Prostate gland (tissue), 2 donors: ENCODE results near the gene NXPE3. TPM values are rescaled to one million over a fixed set of nuclear protein-coding genes. Genes with fewer than 3 reads are reported as not detected.

Source experiments
- DNase-seq: peaks from one replicate; pipeline ENCODE4 v3.0.0-alpha.2; 2019; ENCODE audit warnings: low spot score
- H3K27ac ChIP-seq, 2 donors: fragments of 200-600 bp; sonication (generic); 2 replicates each; pipeline ENCODE4 v1.5.1; 2017 to 2019
- H3K27me3 ChIP-seq: fragments of 200-600 bp; sonication (generic); replicated peaks from 2 replicates; pipeline ENCODE4 v1.5.1; 2019; ENCODE audit not compliant: insufficient read depth
- H3K36me3 ChIP-seq, 2 donors: fragments of 200-600 bp; sonication (generic); 1 replicate in 1 of 2; 2 replicates in 1 of 2; pipeline versions ENCODE4 v1.5.1 to v1.8.1; 2017 to 2019
- H3K4me1 ChIP-seq: fragments of 200-600 bp; sonication (generic); replicated peaks from 2 replicates; pipeline ENCODE4 v1.5.1; 2019
- H3K4me3 ChIP-seq, 2 donors: fragments of 200-600 bp; sonication (generic); 2 replicates each; pipeline ENCODE4 v1.5.1; 2017 to 2019
- H3K9me3 ChIP-seq: fragments of 200-600 bp; sonication (generic); 2 replicates; pipeline ENCODE4 v1.5.1; 2017
- CTCF ChIP-seq, 4 experiments: fragments of 200-600 bp in 2 of 4; fragments of 450-650 bp in 2 of 4; sonication (generic) in 2 of 4; IDR thresholded peaks; 1 replicate in 3 of 4; 2 replicates in 1 of 4; pipeline ENCODE4 v1.5.1; 2016 to 2019; ENCODE audit warnings: antibody characterized with exemption in 4 of 4, mild to moderate bottlenecking in 2 of 4, moderate library complexity in 2 of 4
- POLR2A ChIP-seq: fragments of 450-650 bp; IDR thresholded peaks from one replicate; pipeline ENCODE4 v1.6.1; 2016; ENCODE audit warnings: antibody characterized with exemption, mild to moderate bottlenecking
- POLR2AphosphoS5 ChIP-seq: sonication (generic); formaldehyde crosslinking; IDR thresholded peaks from one replicate; pipeline ENCODE4 v1.6.1; 2017; ENCODE audit warnings: antibody characterized with exemption
- WGBS: methylation state at CpG from one replicate; pipeline ENCODE4 v1.1.5; 2018; 5-methylcytosine and 5-hydroxymethylcytosine counted together
- intact Hi-C: fragments of 100-400 bp; cut with DNase I; formaldehyde crosslinking; loops from one replicate; pipeline ENCODE4 v1.14.2; 2022
- total RNA-seq, 2 donors: library from RNA; depleted of rRNA; stranded (reverse); fragments of >200 nt; gene quantifications; one replicate each; pipeline ENCODE4 v1.1.0, GENCODE V29; 2016

Gene NXPE3
- total RNA-seq, 2 donors from 2014 or later, result 7.8 to 14.1 TPM

DNA sequence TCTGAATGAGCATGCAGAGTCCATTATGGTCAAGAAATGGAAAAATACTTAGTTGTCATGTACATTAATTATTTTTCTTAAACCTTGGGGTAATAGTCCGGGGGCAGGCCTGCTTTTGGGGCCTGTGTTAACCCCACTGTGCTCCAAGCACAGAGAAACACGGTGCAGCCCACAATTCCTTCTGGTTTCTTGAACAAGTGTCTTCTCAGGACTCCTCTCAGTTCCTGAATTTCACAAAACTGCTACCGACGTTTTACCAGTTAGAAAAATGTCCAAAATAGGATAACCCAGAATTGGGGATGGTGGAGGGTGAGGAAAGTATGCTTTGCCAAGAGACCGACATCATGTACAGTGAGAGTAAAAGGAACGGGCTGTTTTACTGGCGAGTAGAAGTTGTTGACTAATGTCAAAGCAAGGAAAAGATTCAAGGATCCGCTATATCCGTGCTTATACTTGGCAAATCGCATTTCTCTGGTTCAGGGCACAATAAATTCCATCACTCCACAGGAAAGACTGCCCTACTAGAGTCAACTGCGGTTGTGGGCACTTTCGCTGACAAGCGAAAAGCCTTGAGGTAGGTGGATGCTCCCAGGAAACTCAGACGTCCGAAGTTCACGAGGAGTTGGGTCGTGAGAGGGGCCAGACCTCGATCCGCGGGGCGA is 495 bp upstream of the NXPE3 start:
- peak overlapping the region; percentile 76 to 85 for H3K27ac ChIP-seq
- WGBS, result 15% methylated on average over 21 of the region's 21 CpGs
- no peaks in the 10 kb centered on the region for H3K9me3 ChIP-seq
- no peak for DNase-seq
- no peaks in the 10 kb centered on the region for H3K36me3 ChIP-seq
- TF ChIP-seq CTCF (IDR thresholded peaks at IDR 0.05) (no peak), POLR2AphosphoS5 (no peak), POLR2A (no peak)
- intact Hi-C loops, result loop anchor here (1.0 to 10.0 kb wide), 3 partner anchors 54 to 204 kb away; partner anchors contain the start of genes CEP97, PCNP and RPL24
- H3K27me3 ChIP-seq, result no peaks in the 10 kb centered on the region
- peak overlapping the region; percentile 61 to 80 for H3K4me3 ChIP-seq
- H3K4me1 ChIP-seq, result no peaks in the 10 kb centered on the region

GRCh38 chr3:101779822-101780381 is 891 bp downstream of the NXPE3 start:
- peak overlapping the region; percentile 76 to 85 for H3K27ac ChIP-seq
- intact Hi-C loops, result loop anchor here (1.0 to 10.0 kb wide), 3 partner anchors 56 to 205 kb away; partner anchors contain the start of genes CEP97, PCNP and RPL24
- no peak for DNase-seq

DNA sequence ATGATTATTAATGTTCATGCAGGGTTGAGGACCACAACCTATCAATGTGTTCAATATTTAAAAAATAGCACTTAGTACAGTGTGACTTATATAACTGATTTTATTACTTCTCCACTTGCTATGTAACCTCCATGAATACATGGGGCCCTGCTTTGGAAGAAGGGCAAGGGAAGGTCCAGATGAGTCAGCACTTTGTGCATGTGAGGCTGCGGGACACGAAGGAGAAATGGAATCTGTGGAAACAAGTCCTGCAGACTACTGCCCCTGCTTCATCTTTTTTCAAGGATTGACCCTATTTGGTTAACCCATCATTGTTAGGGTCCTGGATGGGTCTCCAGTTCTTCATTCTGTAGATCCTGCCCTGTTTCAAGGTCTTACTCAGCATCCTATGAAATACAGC is 1.6 kb downstream of the NXPE3 start:
- no peaks in the 10 kb centered on the region for H3K36me3 ChIP-seq
- peak overlapping the region; percentile 76 to 85 for H3K27ac ChIP-seq
- DNase-seq, result no peak
- no peak for TF ChIP-seq CTCF (IDR thresholded peaks at IDR 0.05)
- TF ChIP-seq POLR2A, result no peak
- TF ChIP-seq POLR2AphosphoS5, result no peak
- no peaks in the 10 kb centered on the region for H3K9me3 ChIP-seq
- H3K27me3 ChIP-seq, result no peaks in the 10 kb centered on the region
- 49% methylated on average over 2 of the region's 2 CpGs for WGBS
- peak overlapping the region in 1 of 2 donors; percentile 61 for H3K4me3 ChIP-seq
- H3K4me1 ChIP-seq, result no peaks in the 10 kb centered on the region
- intact Hi-C loops, result no loop called here

More at GRCh38 chr3:101779822-101780381, 891 bp downstream of the NXPE3 start:
- H3K4me1 ChIP-seq, result no peaks in the 10 kb centered on the region
- 3% methylated on average over 9 of the region's 9 CpGs for WGBS
- TF ChIP-seq POLR2AphosphoS5 (no peak), POLR2A (no peak), CTCF (IDR thresholded peaks at IDR 0.05) (no peak)
- H3K27me3 ChIP-seq, result no peaks in the 10 kb centered on the region
- no peaks in the 10 kb centered on the region for H3K36me3 ChIP-seq
- no peaks in the 10 kb centered on the region for H3K9me3 ChIP-seq
- H3K4me3 ChIP-seq, result peak overlapping the region; percentile 61 to 80

GRCh38 chr3:101781166-101781565 is 2.2 kb downstream of the NXPE3 start:
- intact Hi-C loops, result no loop called here
- Histone ChIP-seq H3K27me3 (no peaks in the 10 kb centered on the region), H3K9me3 (no peaks in the 10 kb centered on the region), H3K27ac (peak overlapping the region in 1 of 2 donors; percentile 76), H3K4me3 (no peak overlapping the region), H3K36me3 (no peaks in the 10 kb centered on the region), H3K4me1 (no peaks in the 10 kb centered on the region)
- no peak for TF ChIP-seq POLR2A
- no peak for DNase-seq

DNA sequence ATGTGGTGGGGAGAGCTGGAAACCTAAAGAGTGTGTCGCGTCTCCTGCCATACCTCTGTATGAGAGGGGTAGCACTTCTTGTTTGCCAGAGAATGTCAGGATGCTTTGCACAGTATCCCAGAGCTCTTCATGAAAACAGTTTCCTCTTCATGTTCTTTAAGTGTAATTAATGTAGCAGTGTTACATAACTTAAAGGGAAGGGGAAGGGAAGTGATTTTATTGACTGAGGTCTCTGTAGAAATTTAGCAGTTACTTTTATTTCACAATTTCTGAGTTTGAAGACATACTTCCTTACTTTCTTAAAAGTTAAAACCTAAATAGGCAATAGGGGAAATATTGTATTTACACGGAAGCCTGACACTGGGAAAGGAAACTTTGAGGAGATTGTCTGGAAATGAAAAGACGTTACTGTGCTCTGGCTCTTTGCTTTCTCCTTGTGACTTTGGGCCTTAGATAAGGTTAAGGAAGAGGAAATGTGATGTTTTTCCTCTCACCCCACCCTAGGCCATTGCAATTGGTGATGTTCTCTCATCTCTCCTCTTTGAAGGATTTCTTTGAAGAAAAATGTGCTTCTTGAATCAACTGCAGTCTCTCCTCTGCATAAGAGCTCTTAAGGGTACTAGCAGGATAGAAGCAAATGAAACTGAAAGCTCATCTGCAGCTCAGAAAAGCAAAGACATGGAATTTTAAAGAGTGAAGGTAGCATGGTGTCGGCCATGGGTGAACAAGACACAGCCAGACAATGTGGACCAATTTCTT is 6.0 kb downstream of the NXPE3 start:
- Histone ChIP-seq H3K27me3 (no peaks in the 10 kb centered on the region), H3K4me1 (no peaks in the 10 kb centered on the region), H3K27ac (no peak overlapping the region), H3K36me3 (no peaks in the 10 kb centered on the region), H3K4me3 (no peak overlapping the region), H3K9me3 (no peaks in the 10 kb centered on the region)
- DNase-seq, result no peak
- TF ChIP-seq CTCF (IDR thresholded peaks at IDR 0.05) (no peak), POLR2AphosphoS5 (no peak), POLR2A (no peak)
- 83% methylated on average over 5 of the region's 5 CpGs for WGBS
- intact Hi-C loops, result no loop called here
